Activated T-cell treated with anti-CD3 and anti-CD28 coated beads, Interleukin-2, amount 50 U/mL, for 1 hour (primary cell): ENCODE measurements around the gene DYTN.

Experiments
- DNase-seq: peaks from one replicate; pipeline ENCODE4 v3.0.0-alpha.2; 2020

The DYTN gene

GRCh38 chr2:206610451-206610850 lies 107.7 kb downstream of the DYTN start:
- DNase-seq: no peak

GRCh38 chr2:206603243-206603642 lies 115.0 kb downstream of the DYTN start:
- DNase-seq: no peak
